ENCODE measurements around the gene TMEM165. TPM values are rescaled to one million over a fixed set of nuclear protein-coding genes. Genes with fewer than 3 reads are reported as not detected.

TMEM165 gene
- total and polyA plus RNA-seq, 2 donors from 2014 or later = 43.2 to 114 TPM

DNA sequence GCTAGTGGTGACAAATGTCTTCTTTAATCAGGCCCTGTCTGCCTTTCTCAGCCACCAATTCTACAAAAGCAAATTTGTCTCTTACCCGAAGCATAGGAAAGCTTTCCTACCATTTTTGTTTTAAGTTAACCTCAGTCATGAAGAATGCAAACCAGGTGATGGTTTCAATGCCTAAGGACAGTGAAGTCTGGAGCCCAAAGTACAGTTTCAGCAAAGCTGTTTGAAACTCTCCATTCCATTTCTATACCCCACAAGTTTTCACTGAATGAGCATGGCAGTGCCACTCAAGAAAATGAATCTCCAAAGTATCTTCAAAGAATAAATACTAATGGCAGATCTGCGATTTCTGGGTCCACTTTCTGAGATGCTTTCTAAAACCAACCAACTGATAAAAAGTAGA, 25.8 kb upstream of the TMEM165 start:
- intact Hi-C loops (cut with DNase I) = no loop called here

DNA sequence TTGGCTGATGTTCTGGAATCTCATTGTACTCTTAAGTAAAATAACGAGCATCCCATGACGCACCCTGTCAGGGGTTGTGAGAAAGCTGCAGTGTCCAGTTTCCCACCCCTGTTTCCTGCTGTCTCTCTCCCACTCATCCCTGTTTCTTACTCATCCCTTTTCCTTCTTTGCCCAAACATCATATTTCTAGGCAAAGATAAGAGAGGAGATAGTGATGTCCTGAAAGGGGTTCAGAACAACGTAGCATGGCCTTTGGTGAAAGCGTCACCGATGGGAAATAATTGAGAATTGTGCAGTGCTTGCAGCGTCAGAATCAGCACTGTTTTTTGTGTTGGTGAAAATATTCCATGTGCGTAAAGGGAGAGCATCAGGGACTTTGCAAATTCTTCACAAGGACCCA, 23.5 kb upstream of the TMEM165 start:
- H3K9me3 ChIP-seq (ENCODE audit: control insufficient read depth in 2 of 3, insufficient read depth in 1 of 3, low read length in 3 of 3) = no peaks in the 10 kb centered on the region
- H3K27ac ChIP-seq (ENCODE audit: low read depth in 2 of 2, low read length in 2 of 2) = no peak overlapping the region
- FAIRE-seq (no peak), DNase-seq (no peak)
- no peak overlapping the region for H3K9ac ChIP-seq (ENCODE audit: low read length in 3 of 3)
- intact Hi-C loops (cut with DNase I) = no loop called here
- H3K4me1 ChIP-seq (ENCODE audit: control insufficient read depth in 2 of 3, insufficient read depth in 2 of 3, low read depth in 1 of 3, low read length in 3 of 3) = no peaks in the 10 kb centered on the region
- H3K27me3 ChIP-seq (ENCODE audit: control insufficient read depth, insufficient read depth, low read length) = no peaks in the 10 kb centered on the region
- no peak overlapping the region for H3K4me3 ChIP-seq (ENCODE audit: low read length in 3 of 3)
- TF ChIP-seq, protein P1, sequence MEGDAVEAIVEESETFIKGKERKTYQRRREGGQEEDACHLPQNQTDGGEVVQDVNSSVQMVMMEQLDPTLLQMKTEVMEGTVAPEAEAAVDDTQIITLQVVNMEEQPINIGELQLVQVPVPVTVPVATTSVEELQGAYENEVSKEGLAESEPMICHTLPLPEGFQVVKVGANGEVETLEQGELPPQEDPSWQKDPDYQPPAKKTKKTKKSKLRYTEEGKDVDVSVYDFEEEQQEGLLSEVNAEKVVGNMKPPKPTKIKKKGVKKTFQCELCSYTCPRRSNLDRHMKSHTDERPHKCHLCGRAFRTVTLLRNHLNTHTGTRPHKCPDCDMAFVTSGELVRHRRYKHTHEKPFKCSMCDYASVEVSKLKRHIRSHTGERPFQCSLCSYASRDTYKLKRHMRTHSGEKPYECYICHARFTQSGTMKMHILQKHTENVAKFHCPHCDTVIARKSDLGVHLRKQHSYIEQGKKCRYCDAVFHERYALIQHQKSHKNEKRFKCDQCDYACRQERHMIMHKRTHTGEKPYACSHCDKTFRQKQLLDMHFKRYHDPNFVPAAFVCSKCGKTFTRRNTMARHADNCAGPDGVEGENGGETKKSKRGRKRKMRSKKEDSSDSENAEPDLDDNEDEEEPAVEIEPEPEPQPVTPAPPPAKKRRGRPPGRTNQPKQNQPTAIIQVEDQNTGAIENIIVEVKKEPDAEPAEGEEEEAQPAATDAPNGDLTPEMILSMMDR (IDR thresholded peaks at IDR 0.05; ENCODE audit: borderline replicate concordance, extremely low read depth, insufficient read depth) = no peak
- no peaks in the 10 kb centered on the region for H3K36me3 ChIP-seq (ENCODE audit: control insufficient read depth in 2 of 3, insufficient read depth in 3 of 3, low read length in 3 of 3)

More for the DNA sequence above, 25.8 kb upstream of the TMEM165 start:
- Histone ChIP-seq H3K9ac (ENCODE audit: low read length in 3 of 3) (no peak overlapping the region), H3K4me3 (ENCODE audit: low read length in 3 of 3) (no peak overlapping the region), H3K4me1 (ENCODE audit: control insufficient read depth in 2 of 3, insufficient read depth in 2 of 3, low read depth in 1 of 3, low read length in 3 of 3) (peaks cover 0 to 2% (median 0%) of the 10 kb centered on the region in 3 donors), H3K27ac (ENCODE audit: low read depth in 2 of 2, low read length in 2 of 2) (no peak overlapping the region), H3K36me3 (ENCODE audit: control insufficient read depth in 2 of 3, insufficient read depth in 3 of 3, low read length in 3 of 3) (no peaks in the 10 kb centered on the region), H3K9me3 (ENCODE audit: control insufficient read depth in 2 of 3, insufficient read depth in 1 of 3, low read length in 3 of 3) (no peaks in the 10 kb centered on the region), H3K27me3 (ENCODE audit: control insufficient read depth, insufficient read depth, low read length) (no peaks in the 10 kb centered on the region)
- DNase-seq (no peak), FAIRE-seq (no peak)
- TF ChIP-seq, protein P1 (IDR thresholded peaks at IDR 0.05; ENCODE audit: borderline replicate concordance, extremely low read depth, insufficient read depth) = no peak

DNA sequence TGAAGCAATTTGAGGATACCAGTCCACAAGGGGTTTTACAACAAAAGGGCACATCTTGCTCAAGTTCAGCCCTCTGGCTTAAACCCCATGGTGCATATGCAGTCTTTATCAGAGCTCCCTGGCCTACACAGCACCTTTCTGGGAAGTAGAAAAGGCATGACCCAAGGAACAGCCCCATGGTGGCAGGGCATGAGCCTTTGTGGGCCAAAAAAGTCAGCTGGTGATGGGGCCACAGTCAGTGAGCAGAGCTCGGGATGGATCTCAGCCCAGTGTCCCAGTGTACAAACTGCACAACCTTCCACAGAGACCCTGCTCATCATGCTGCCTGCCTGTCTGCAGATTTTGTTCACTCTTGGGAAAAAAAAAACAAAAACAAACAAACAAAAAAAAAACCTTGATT, 22.3 kb upstream of the TMEM165 start:
- FAIRE-seq (no peak), DNase-seq (no peak)
- TF ChIP-seq, protein P1 (IDR thresholded peaks at IDR 0.05; ENCODE audit: borderline replicate concordance, extremely low read depth, insufficient read depth) = no peak
- Histone ChIP-seq H3K27me3 (ENCODE audit: control insufficient read depth, insufficient read depth, low read length) (no peaks in the 10 kb centered on the region), H3K9ac (ENCODE audit: low read length in 3 of 3) (no peak overlapping the region), H3K4me1 (ENCODE audit: control insufficient read depth in 2 of 3, insufficient read depth in 2 of 3, low read depth in 1 of 3, low read length in 3 of 3) (no peaks in the 10 kb centered on the region), H3K9me3 (ENCODE audit: control insufficient read depth in 2 of 3, insufficient read depth in 1 of 3, low read length in 3 of 3) (no peaks in the 10 kb centered on the region), H3K36me3 (ENCODE audit: control insufficient read depth in 2 of 3, insufficient read depth in 3 of 3, low read length in 3 of 3) (no peaks in the 10 kb centered on the region), H3K4me3 (ENCODE audit: low read length in 3 of 3) (no peak overlapping the region), H3K27ac (ENCODE audit: low read depth in 2 of 2, low read length in 2 of 2) (no peak overlapping the region)
- intact Hi-C loops (cut with DNase I) = no loop called here

DNA sequence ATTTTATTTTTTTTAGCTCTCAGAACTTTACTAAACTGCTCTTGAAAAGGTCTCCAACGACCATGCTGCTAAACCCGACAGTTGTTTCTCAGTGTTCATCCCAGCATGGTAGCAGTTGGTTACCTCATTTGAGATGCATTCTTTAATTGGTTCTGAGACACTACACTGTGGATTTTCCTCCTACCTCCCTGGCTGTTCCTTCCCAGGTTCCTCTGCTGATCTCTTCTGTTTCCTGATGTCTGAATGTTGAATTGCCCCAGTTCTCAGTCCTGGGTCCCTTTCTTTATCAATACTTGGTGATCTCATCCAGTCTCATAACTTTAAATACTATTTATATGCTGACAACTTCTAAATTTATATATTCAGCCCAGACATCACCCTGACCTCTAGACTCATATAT, 19.1 kb upstream of the TMEM165 start:
- Histone ChIP-seq H3K9me3 (ENCODE audit: control insufficient read depth in 2 of 3, insufficient read depth in 1 of 3, low read length in 3 of 3) (no peaks in the 10 kb centered on the region), H3K27me3 (ENCODE audit: control insufficient read depth, insufficient read depth, low read length) (no peaks in the 10 kb centered on the region), H3K36me3 (ENCODE audit: control insufficient read depth in 2 of 3, insufficient read depth in 3 of 3, low read length in 3 of 3) (no peaks in the 10 kb centered on the region), H3K4me1 (ENCODE audit: control insufficient read depth in 2 of 3, insufficient read depth in 2 of 3, low read depth in 1 of 3, low read length in 3 of 3) (no peaks in the 10 kb centered on the region), H3K27ac (ENCODE audit: low read depth in 2 of 2, low read length in 2 of 2) (no peak overlapping the region), H3K9ac (ENCODE audit: low read length in 3 of 3) (no peak overlapping the region), H3K4me3 (ENCODE audit: low read length in 3 of 3) (no peak overlapping the region)
- DNase-seq = no peak
- intact Hi-C loops (cut with DNase I) = no loop called here
- TF ChIP-seq, protein P1 (IDR thresholded peaks at IDR 0.05; ENCODE audit: borderline replicate concordance, extremely low read depth, insufficient read depth) = no peak
- FAIRE-seq = no peak
